ENCODE data around the gene ANKRD37.
A peak's percentile ranks its signal among the peaks of the same experiment; 100 is the strongest.

Gene ANKRD37

GRCh38 chr4:185381288-185382196 lies 15.1 kb upstream of the ANKRD37 start:
- DNase-seq, result no peak

- no peak for DNase-seq
Measured at GRCh38 chr4:185382754-185383153, 13.9 kb upstream of the ANKRD37 start.

- DNase-seq, result no peak
Measured at GRCh38 chr4:185383451-185383850, 13.2 kb upstream of the ANKRD37 start.

- no peak for DNase-seq
Measured at GRCh38 chr4:185384061-185384460, 12.6 kb upstream of the ANKRD37 start.

- DNase-seq, result no peak
Measured at GRCh38 chr4:185384930-185385331, 11.7 kb upstream of the ANKRD37 start.

GRCh38 chr4:185387957-185388356 lies 8.7 kb upstream of the ANKRD37 start:
- DNase-seq, result no peak

- no peak for DNase-seq
Measured at GRCh38 chr4:185390941-185391340, 5.7 kb upstream of the ANKRD37 start.

GRCh38 chr4:185392156-185392555 lies 4.5 kb upstream of the ANKRD37 start:
- no peak for DNase-seq

- DNase-seq, result no peak
Measured at GRCh38 chr4:185394568-185395237, 1.9 kb upstream of the ANKRD37 start.

- no peak for DNase-seq
Measured at GRCh38 chr4:185395238-185395955, 1.2 kb upstream of the ANKRD37 start, which contains the start of gene LRP2BP. LRP2BP (minus strand) TSS chr4:185395924; CDS start chr4:185378186, 17,738 bp downstream.

GRCh38 chr4:185395956-185396723 lies 501 bp upstream of the ANKRD37 start:
- DNase-seq, result peak; percentile 90 to 93

- DNase-seq, result no peak
Measured at GRCh38 chr4:185398618-185399017, 2.0 kb downstream of the ANKRD37 start.

- peak in 1 of 2 experiments; percentile 39 for DNase-seq
Measured at GRCh38 chr4:185399466-185399865, 2.8 kb downstream of the ANKRD37 start.

GRCh38 chr4:185404031-185404430 lies 7.4 kb downstream of the ANKRD37 start:
- peak; percentile 44 to 76 for DNase-seq

- DNase-seq, result no peak
Measured at GRCh38 chr4:185405296-185405999, 8.8 kb downstream of the ANKRD37 start.

- DNase-seq, result no peak
Measured at GRCh38 chr4:185408432-185408831, 11.8 kb downstream of the ANKRD37 start.

- DNase-seq, result no peak
Measured at GRCh38 chr4:185411849-185412248, 15.2 kb downstream of the ANKRD37 start.

- DNase-seq, result no peak
Measured at GRCh38 chr4:185412412-185412811, 15.8 kb downstream of the ANKRD37 start.

GRCh38 chr4:185416955-185417354 lies 20.3 kb downstream of the ANKRD37 start:
- no peak for DNase-seq

- no peak for DNase-seq
Measured at GRCh38 chr4:185421366-185422124, 24.9 kb downstream of the ANKRD37 start.

Data from NCI-H524 (cell line).